ENCODE measurements around the gene NIPAL3.
A peak's percentile ranks its signal among the peaks of the same experiment; 100 is the strongest.

Gene NIPAL3

DNA sequence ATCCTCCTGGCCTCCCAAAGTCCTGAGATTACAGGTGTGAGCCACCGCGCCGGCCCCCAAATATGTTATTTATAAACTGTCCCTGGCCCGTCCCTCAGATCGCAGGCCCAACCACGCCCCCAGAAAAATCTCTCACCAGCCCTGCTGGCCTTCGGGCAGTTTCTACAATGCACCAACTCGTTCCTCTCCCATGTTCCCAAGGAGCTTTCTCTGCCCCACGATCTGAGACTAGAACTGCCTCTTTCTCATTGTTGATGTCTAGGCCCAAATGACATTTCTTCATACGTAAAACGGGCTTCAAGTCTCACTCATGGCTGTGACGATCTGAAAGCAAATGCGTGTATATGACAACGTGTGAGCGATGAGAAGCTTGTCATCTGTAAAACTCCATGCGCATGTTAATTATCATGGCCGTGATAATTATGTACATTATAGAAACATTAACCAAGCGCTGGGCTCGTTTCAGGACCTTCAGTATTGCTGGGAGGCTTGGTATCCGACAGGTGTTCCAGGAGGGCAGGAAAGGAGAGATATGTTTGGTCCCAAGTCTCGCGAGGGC is 748 bp upstream of the NIPAL3 start:
- Histone ChIP-seq H3K36me3 (ENCODE audit: insufficient read depth, low read length) (no peaks in the 10 kb centered on the region), H3K4me3 (ENCODE audit: low read depth in 1 of 2, low read length in 2 of 2) (peak overlapping the region; percentile 78 to 98), H3K9ac (ENCODE audit: low read length) (no peak overlapping the region), H3K4me1 (ENCODE audit: insufficient read depth, low read length) (peaks cover 24% of the 10 kb centered on the region), H3K9me3 (ENCODE audit: low read length) (no peaks in the 10 kb centered on the region), H3K27ac (ENCODE audit: low read depth, low read length) (peak overlapping the region; percentile 27), H3K27me3 (ENCODE audit: control insufficient read depth in 1 of 2, insufficient read depth in 2 of 2, low read length in 2 of 2) (no peaks in the 10 kb centered on the region)

DNA sequence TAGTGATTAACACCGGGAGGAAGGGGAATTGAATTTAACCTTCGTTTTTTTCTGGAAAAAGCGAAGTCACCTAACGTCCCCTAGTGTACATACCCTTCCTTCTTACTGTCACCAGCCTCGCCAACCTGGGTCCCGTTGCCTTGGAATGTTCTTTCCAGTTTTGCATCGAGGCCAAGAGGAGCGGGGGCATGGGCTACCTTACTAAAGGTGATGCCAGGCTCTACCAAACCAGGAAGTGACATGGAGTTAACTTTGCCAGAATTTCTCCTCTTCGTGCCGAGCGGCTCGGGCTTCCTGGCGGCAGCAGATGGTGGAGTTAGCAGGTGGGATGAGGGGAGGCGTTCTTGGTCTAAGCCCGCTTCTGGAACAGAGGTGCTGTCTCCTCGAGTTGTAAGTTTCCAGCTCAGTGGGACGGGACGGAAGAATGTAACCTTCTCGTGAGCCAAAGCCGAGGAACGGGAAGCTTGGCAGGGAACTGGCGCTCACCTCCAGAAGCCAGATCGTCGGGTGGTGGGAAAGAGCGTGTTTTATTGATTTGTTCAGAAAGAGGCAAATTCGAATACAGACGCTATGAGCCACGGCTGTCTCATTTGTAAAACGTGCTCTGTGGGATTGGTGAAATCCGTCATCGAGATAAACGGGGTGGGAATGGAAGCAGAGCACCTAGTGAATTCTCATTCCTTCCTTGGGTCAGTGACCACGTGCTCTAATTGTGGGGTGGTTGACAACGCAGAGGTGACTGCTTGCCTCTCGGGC is 486 bp downstream of the NIPAL3 start:
- H3K4me3 ChIP-seq (ENCODE audit: low read depth in 1 of 2, low read length in 2 of 2), result peak overlapping the region; percentile 78 to 98
- H3K9me3 ChIP-seq (ENCODE audit: low read length), result no peaks in the 10 kb centered on the region
- H3K9ac ChIP-seq (ENCODE audit: low read length), result peak overlapping the region; percentile 37
- peak overlapping the region; percentile 70 for H3K27ac ChIP-seq (ENCODE audit: low read depth, low read length)
- no peaks in the 10 kb centered on the region for H3K36me3 ChIP-seq (ENCODE audit: insufficient read depth, low read length)
- H3K27me3 ChIP-seq (ENCODE audit: control insufficient read depth in 1 of 2, insufficient read depth in 2 of 2, low read length in 2 of 2), result no peaks in the 10 kb centered on the region
- peaks cover 24% of the 10 kb centered on the region for H3K4me1 ChIP-seq (ENCODE audit: insufficient read depth, low read length)

GRCh38 chr1:24416666-24417391 is 1.2 kb downstream of the NIPAL3 start:
- H3K9ac ChIP-seq (ENCODE audit: low read length), result peak overlapping the region; percentile 37
- peaks cover 5% of the 10 kb centered on the region for H3K36me3 ChIP-seq (ENCODE audit: insufficient read depth, low read length)
- peak overlapping the region; percentile 70 for H3K27ac ChIP-seq (ENCODE audit: low read depth, low read length)
- peak overlapping the region; percentile 78 to 98 for H3K4me3 ChIP-seq (ENCODE audit: low read depth in 1 of 2, low read length in 2 of 2)
- H3K9me3 ChIP-seq (ENCODE audit: low read length), result no peaks in the 10 kb centered on the region
- H3K4me1 ChIP-seq (ENCODE audit: insufficient read depth, low read length), result peaks cover 24% of the 10 kb centered on the region
- H3K27me3 ChIP-seq (ENCODE audit: control insufficient read depth in 1 of 2, insufficient read depth in 2 of 2, low read length in 2 of 2), result no peaks in the 10 kb centered on the region

DNA sequence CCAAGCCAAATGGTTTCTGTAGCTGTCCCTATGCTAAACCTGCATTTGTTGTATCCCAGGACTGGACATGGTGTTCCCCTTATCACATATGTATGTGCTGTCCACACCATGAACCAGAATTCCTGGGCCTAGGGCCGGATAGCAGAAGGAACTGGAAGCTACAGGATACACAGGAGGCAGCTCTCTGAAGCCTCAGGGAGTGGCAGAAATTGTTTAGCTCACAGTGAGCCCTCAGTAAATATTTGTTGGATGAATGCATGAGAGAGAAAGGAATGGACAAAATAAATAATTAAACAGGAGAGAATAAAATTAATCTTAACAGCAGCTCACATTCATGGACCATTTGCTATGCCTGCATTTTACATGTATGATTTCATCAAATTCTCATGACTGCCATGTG is 2.1 kb downstream of the NIPAL3 start:
- H3K9me3 ChIP-seq (ENCODE audit: low read length), result no peaks in the 10 kb centered on the region
- no peak overlapping the region for H3K27ac ChIP-seq (ENCODE audit: low read depth, low read length)
- peaks cover 13% of the 10 kb centered on the region for H3K36me3 ChIP-seq (ENCODE audit: insufficient read depth, low read length)
- no peak overlapping the region for H3K4me3 ChIP-seq (ENCODE audit: low read depth in 1 of 2, low read length in 2 of 2)
- peaks cover 24% of the 10 kb centered on the region for H3K4me1 ChIP-seq (ENCODE audit: insufficient read depth, low read length)
- H3K9ac ChIP-seq (ENCODE audit: low read length), result no peak overlapping the region
- no peaks in the 10 kb centered on the region for H3K27me3 ChIP-seq (ENCODE audit: control insufficient read depth in 1 of 2, insufficient read depth in 2 of 2, low read length in 2 of 2)

GRCh38 chr1:24418898-24419628 is 3.5 kb downstream of the NIPAL3 start:
- Histone ChIP-seq H3K4me3 (ENCODE audit: low read depth in 1 of 2, low read length in 2 of 2) (no peak overlapping the region), H3K27me3 (ENCODE audit: control insufficient read depth in 1 of 2, insufficient read depth in 2 of 2, low read length in 2 of 2) (no peaks in the 10 kb centered on the region), H3K36me3 (ENCODE audit: insufficient read depth, low read length) (peaks cover 16% of the 10 kb centered on the region), H3K9me3 (ENCODE audit: low read length) (no peaks in the 10 kb centered on the region), H3K27ac (ENCODE audit: low read depth, low read length) (no peak overlapping the region), H3K4me1 (ENCODE audit: insufficient read depth, low read length) (peaks cover 18% of the 10 kb centered on the region), H3K9ac (ENCODE audit: low read length) (no peak overlapping the region)

DNA sequence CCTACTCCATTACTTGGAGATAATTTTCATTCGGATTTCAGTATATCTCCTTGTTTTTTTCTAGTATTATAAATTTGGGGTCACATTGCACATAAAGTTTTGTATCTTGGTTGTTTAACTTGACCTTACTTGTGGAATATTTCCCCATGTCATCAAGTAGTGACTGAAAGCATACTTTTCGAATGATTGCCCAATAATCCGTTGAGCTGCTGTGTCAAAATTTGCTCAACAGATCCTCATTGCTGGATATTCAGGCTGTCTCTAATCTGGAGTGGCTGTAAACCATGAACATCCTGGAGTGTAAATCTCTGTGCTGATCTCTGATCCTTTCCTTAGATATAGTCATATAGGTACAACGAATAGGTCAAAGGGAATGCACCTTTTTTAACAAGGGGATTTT is 4.9 kb downstream of the NIPAL3 start:
- Histone ChIP-seq H3K27me3 (ENCODE audit: control insufficient read depth in 1 of 2, insufficient read depth in 2 of 2, low read length in 2 of 2) (no peaks in the 10 kb centered on the region), H3K4me1 (ENCODE audit: insufficient read depth, low read length) (peaks cover 15% of the 10 kb centered on the region), H3K4me3 (ENCODE audit: low read depth in 1 of 2, low read length in 2 of 2) (no peak overlapping the region), H3K9ac (ENCODE audit: low read length) (no peak overlapping the region), H3K9me3 (ENCODE audit: low read length) (no peaks in the 10 kb centered on the region), H3K27ac (ENCODE audit: low read depth, low read length) (no peak overlapping the region), H3K36me3 (ENCODE audit: insufficient read depth, low read length) (peaks cover 16% of the 10 kb centered on the region)

DNA sequence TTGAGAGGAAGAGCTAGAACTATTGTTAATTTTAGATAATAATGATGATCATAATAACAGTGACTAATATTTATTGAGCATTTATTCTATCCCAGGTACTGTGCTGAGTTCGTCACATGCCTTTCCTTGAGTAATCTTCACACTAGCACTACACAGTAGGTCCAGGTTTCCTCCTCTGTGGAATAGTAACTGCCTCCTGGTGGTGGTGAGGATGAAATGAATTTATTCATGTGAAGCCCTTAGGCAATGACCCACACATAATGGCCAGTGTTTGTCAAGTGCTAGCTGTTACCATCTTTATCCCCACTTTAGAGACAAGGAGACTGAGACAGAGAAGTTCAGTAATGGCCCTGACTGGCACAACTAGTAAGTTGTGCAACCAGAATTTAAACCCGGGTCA is 5.9 kb downstream of the NIPAL3 start:
- Histone ChIP-seq H3K36me3 (ENCODE audit: insufficient read depth, low read length) (peaks cover 18% of the 10 kb centered on the region), H3K27ac (ENCODE audit: low read depth, low read length) (no peak overlapping the region), H3K9ac (ENCODE audit: low read length) (no peak overlapping the region), H3K4me1 (ENCODE audit: insufficient read depth, low read length) (peaks cover 13% of the 10 kb centered on the region), H3K4me3 (ENCODE audit: low read depth in 1 of 2, low read length in 2 of 2) (no peak overlapping the region), H3K27me3 (ENCODE audit: control insufficient read depth in 1 of 2, insufficient read depth in 2 of 2, low read length in 2 of 2) (no peaks in the 10 kb centered on the region), H3K9me3 (ENCODE audit: low read length) (no peaks in the 10 kb centered on the region)

DNA sequence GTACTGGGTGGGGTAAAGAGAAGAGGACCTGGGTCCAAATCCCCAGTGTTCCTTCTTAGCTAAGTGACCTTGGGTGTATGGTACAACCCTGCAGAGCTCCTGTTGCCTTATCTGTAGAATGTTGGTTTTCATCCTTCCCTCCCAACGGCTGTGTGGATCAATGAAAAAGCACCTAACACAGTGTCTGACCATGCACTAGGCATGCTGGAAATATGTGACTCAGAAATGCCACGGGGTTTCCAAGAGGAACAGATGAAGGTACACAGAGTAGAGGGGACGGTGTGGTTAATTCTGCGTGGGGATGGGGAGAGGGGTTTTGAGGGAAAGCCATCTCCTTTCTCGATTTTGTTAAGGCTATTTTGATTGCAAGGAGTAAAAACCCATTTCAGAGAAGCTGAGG is 8.6 kb downstream of the NIPAL3 start:
- no peak overlapping the region for H3K4me3 ChIP-seq (ENCODE audit: low read depth in 1 of 2, low read length in 2 of 2)
- H3K36me3 ChIP-seq (ENCODE audit: insufficient read depth, low read length), result peaks cover 23% of the 10 kb centered on the region
- no peak overlapping the region for H3K27ac ChIP-seq (ENCODE audit: low read depth, low read length)
- H3K4me1 ChIP-seq (ENCODE audit: insufficient read depth, low read length), result no peaks in the 10 kb centered on the region
- H3K9ac ChIP-seq (ENCODE audit: low read length), result no peak overlapping the region
- no peaks in the 10 kb centered on the region for H3K27me3 ChIP-seq (ENCODE audit: control insufficient read depth in 1 of 2, insufficient read depth in 2 of 2, low read length in 2 of 2)
- no peaks in the 10 kb centered on the region for H3K9me3 ChIP-seq (ENCODE audit: low read length)

DNA sequence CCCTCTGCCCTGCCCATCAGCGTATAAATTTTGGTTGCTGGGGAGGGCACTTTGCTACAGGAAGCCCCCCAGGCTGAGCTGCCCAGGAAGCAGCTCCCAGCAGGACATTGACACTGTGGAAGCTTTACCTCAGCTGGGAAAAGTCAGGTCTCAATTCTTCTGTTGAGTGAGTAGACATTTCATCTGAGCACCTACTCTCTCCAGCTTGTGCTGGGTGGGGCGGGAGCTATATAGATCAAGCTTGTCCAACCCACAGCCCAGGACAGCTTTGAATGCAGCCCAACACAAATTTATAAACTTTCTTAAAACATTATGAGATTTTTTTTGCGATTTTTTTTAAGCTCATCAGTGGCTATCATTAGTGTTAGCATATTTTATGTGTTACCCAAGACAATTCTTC is 9.4 kb downstream of the NIPAL3 start:
- Histone ChIP-seq H3K9ac (ENCODE audit: low read length) (no peak overlapping the region), H3K27me3 (ENCODE audit: control insufficient read depth in 1 of 2, insufficient read depth in 2 of 2, low read length in 2 of 2) (no peaks in the 10 kb centered on the region), H3K27ac (ENCODE audit: low read depth, low read length) (no peak overlapping the region), H3K4me1 (ENCODE audit: insufficient read depth, low read length) (no peaks in the 10 kb centered on the region), H3K36me3 (ENCODE audit: insufficient read depth, low read length) (peaks cover 23% of the 10 kb centered on the region), H3K4me3 (ENCODE audit: low read depth in 1 of 2, low read length in 2 of 2) (no peak overlapping the region), H3K9me3 (ENCODE audit: low read length) (no peaks in the 10 kb centered on the region)

GRCh38 chr1:24425441-24425840 is 9.8 kb downstream of the NIPAL3 start:
- Histone ChIP-seq H3K4me1 (ENCODE audit: insufficient read depth, low read length) (no peaks in the 10 kb centered on the region), H3K9ac (ENCODE audit: low read length) (no peak overlapping the region), H3K4me3 (ENCODE audit: low read depth in 1 of 2, low read length in 2 of 2) (no peak overlapping the region), H3K27me3 (ENCODE audit: control insufficient read depth in 1 of 2, insufficient read depth in 2 of 2, low read length in 2 of 2) (no peaks in the 10 kb centered on the region), H3K9me3 (ENCODE audit: low read length) (no peaks in the 10 kb centered on the region), H3K27ac (ENCODE audit: low read depth, low read length) (no peak overlapping the region), H3K36me3 (ENCODE audit: insufficient read depth, low read length) (peaks cover 23% of the 10 kb centered on the region)

GRCh38 chr1:24425922-24426321 is 10.3 kb downstream of the NIPAL3 start:
- no peak overlapping the region for H3K4me3 ChIP-seq (ENCODE audit: low read depth in 1 of 2, low read length in 2 of 2)
- H3K27ac ChIP-seq (ENCODE audit: low read depth, low read length), result no peak overlapping the region
- no peaks in the 10 kb centered on the region for H3K4me1 ChIP-seq (ENCODE audit: insufficient read depth, low read length)
- H3K9me3 ChIP-seq (ENCODE audit: low read length), result no peaks in the 10 kb centered on the region
- no peaks in the 10 kb centered on the region for H3K27me3 ChIP-seq (ENCODE audit: control insufficient read depth in 1 of 2, insufficient read depth in 2 of 2, low read length in 2 of 2)
- H3K36me3 ChIP-seq (ENCODE audit: insufficient read depth, low read length), result peaks cover 23% of the 10 kb centered on the region
- no peak overlapping the region for H3K9ac ChIP-seq (ENCODE audit: low read length)

All from muscle layer of colon (tissue), 2 donors.